ENCODE data around the gene GRN. TPM values are rescaled to one million over a fixed set of nuclear protein-coding genes. Genes with fewer than 3 reads are reported as not detected.
A peak's percentile ranks its signal among the peaks of the same experiment; 100 is the strongest.

GRN gene
- total and polyA plus RNA-seq, 9 of the 15 experiments (the other 6 are each of a cell fraction or from before 2014, with no cell fraction given): 5.4 to 75.3 (median 20.7) TPM

DNA sequence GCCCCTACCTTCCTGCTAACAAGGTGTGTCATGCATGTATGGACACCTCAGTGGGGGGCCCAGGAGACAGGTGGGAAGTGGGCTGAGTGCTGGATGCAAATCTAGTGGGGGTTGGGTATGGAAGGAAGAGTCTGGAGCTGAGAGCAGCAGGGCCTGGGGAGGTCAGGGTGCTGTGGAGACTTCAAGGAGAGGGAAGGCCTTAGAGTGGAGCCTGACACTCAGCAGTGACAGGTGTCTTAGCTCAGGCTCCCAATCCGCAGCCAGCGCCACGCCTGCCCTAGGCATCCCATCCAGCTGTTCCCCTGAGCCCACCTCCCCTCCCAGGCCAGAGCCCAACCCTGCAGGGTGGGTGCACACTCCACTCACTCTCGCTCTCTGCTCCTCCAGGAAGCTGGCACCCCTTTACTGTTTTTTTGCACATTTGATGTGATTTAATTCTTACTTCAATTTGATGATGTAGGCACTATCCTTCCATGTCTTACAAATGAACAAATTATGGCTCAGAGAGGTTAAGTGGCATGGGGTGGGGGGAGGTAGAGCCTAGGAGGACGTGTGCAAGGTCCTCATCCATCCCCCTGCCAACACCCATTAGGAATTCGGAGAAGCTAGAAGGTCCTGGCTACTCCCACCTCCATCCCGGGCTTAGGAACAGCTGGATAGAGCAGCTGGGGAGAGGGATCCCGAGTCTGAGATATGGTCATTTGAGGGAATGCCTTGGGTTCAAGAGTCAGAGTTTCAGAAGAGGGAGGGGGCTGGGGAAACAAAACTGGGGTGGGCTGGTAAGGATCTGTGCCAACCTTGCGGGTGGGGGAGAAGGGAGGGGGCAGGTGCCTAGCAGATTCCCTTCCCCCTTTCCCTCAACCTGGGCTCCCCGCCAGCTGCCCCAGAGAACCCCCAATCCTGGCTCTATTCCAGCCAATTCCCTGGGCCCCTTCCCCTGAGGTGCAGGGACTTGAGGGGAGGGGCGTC lies 16.5 kb downstream of the GRN start:
- TSS peak; percentile 38 for BruUV-seq (replicated peaks)
- Histone ChIP-seq H3K27me3 (ENCODE audit: control insufficient read depth in 2 of 2, insufficient read depth in 2 of 2, low read length in 2 of 2) (no peaks in the 10 kb centered on the region; a peak in 1 of 5 replicates), H3K9me3 (replicated peaks; ENCODE audit: control insufficient read depth, insufficient read depth, low read depth, low read length) (no peaks in the 10 kb centered on the region), H3K4me3 (no peak overlapping the region), H3K4me1 (replicated peaks in 1 of 2; ENCODE audit: control insufficient read depth in 2 of 2, insufficient read depth in 2 of 2, low read length in 2 of 2) (peaks cover 0 to 28% of the 10 kb centered on the region in 2 experiments; a peak in 3 of 5 replicates), H4K20me1 (replicated peaks; ENCODE audit: control insufficient read depth, insufficient read depth, low read length) (peaks cover 9% of the 10 kb centered on the region), H3K4me2 (ENCODE audit: insufficient read depth, low read length) (no peak overlapping the region), H3K27ac (ENCODE audit: extremely low read depth, low read depth, low read length) (no peak overlapping the region), H3K9me1 (ENCODE audit: control insufficient read depth, insufficient read depth, low read length) (no peaks in the 10 kb centered on the region), H3K36me3 (ENCODE audit: control insufficient read depth, insufficient read depth, low read length) (no peaks in the 10 kb centered on the region), H3K79me2 (ENCODE audit: control insufficient read depth, insufficient read depth, low read length) (no peaks in the 10 kb centered on the region), H2AFZ (ENCODE audit: low read depth, low read length) (no peak overlapping the region), H3K9ac (ENCODE audit: insufficient read depth in 1 of 2, low read depth in 2 of 2, low read length in 2 of 2) (no peak overlapping the region; a peak in 1 of 4 replicates)
- ChIA-PET CTCF (ENCODE audit: low intra/inter-chr PET ratio) (no interaction called here), POLR2A (interaction anchor here (0.5 to 2.4 kb wide), 8 partner anchors 10 to 190 kb away, joined by 3 to 15 read pairs (median 4); no protein-coding TSS in a partner anchor)
- no peak for FAIRE-seq
- no peak for DNase-seq (ENCODE audit: extremely low read depth in 1 of 4, low spot score in 3 of 4)
- intact Hi-C loops (cut with micrococcal nuclease): no loop called here
- 47% methylated on average over 8 of the region's 11 CpGs for WGBS (ENCODE audit: insufficient coverage, low coverage, missing lambda C conversion rate)
- TF ChIP-seq, protein P1, sequence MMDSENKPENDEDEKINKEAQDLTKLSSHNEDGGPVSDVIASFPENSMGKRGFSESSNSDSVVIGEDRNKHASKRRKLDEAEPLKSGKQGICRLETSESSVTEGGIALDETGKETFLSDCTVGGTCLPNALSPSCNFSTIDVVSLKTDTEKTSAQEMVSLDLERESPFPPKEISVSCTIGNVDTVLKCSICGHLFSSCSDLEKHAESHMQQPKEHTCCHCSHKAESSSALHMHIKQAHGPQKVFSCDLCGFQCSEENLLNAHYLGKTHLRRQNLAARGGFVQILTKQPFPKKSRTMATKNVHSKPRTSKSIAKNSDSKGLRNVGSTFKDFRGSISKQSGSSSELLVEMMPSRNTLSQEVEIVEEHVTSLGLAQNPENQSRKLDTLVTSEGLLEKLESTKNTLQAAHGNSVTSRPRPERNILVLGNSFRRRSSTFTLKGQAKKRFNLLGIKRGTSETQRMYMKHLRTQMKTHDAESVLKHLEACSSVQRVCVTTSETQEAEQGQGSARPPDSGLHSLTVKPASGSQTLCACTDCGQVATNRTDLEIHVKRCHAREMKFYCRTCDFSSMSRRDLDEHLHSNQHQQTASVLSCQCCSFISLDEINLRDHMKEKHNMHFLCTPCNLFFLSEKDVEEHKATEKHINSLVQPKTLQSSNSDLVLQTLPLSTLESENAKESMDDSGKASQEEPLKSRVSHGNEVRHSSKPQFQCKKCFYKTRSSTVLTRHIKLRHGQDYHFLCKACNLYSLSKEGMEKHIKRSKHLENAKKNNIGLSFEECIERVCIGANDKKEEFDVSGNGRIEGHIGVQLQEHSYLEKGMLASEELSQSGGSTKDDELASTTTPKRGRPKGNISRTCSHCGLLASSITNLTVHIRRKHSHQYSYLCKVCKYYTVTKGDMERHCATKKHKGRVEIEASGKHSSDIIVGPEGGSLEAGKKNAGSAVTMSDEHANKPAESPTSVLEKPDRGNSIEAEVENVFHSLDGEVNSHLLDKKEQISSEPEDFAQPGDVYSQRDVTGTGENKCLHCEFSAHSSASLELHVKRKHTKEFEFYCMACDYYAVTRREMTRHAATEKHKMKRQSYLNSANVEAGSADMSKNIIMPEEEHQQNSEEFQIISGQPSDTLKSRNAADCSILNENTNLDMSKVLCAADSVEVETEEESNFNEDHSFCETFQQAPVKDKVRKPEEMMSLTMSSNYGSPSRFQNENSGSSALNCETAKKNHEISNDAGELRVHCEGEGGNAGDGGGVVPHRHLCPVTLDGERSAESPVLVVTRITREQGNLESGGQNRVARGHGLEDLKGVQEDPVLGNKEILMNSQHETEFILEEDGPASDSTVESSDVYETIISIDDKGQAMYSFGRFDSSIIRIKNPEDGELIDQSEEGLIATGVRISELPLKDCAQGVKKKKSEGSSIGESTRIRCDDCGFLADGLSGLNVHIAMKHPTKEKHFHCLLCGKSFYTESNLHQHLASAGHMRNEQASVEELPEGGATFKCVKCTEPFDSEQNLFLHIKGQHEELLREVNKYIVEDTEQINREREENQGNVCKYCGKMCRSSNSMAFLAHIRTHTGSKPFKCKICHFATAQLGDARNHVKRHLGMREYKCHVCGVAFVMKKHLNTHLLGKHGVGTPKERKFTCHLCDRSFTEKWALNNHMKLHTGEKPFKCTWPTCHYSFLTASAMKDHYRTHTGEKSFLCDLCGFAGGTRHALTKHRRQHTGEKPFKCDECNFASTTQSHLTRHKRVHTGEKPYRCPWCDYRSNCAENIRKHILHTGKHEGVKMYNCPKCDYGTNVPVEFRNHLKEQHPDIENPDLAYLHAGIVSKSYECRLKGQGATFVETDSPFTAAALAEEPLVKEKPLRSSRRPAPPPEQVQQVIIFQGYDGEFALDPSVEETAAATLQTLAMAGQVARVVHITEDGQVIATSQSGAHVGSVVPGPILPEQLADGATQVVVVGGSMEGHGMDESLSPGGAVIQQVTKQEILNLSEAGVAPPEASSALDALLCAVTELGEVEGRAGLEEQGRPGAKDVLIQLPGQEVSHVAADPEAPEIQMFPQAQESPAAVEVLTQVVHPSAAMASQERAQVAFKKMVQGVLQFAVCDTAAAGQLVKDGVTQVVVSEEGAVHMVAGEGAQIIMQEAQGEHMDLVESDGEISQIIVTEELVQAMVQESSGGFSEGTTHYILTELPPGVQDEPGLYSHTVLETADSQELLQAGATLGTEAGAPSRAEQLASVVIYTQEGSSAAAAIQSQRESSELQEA (IDR thresholded peaks at IDR 0.05; ENCODE audit: low read depth): no peak
- TF ChIP-seq NFIC (IDR thresholded peaks at IDR 0.05): peak; percentile 39; the same call in 1 of the 2 replicates
- no peak for ATAC-seq
- in situ Hi-C loops (cut with MboI): no loop called here

All from K562 (cell line).